ENCODE data around the gene TTC9C. TPM values are rescaled to one million over a fixed set of nuclear protein-coding genes. Genes with fewer than 3 reads are reported as not detected.

Gene TTC9C
- total and polyA plus RNA-seq, 2 of the 13 experiments (the other 11 are each of a cell fraction or from before 2014, with no cell fraction given), result 28.0 to 36.4 TPM

DNA sequence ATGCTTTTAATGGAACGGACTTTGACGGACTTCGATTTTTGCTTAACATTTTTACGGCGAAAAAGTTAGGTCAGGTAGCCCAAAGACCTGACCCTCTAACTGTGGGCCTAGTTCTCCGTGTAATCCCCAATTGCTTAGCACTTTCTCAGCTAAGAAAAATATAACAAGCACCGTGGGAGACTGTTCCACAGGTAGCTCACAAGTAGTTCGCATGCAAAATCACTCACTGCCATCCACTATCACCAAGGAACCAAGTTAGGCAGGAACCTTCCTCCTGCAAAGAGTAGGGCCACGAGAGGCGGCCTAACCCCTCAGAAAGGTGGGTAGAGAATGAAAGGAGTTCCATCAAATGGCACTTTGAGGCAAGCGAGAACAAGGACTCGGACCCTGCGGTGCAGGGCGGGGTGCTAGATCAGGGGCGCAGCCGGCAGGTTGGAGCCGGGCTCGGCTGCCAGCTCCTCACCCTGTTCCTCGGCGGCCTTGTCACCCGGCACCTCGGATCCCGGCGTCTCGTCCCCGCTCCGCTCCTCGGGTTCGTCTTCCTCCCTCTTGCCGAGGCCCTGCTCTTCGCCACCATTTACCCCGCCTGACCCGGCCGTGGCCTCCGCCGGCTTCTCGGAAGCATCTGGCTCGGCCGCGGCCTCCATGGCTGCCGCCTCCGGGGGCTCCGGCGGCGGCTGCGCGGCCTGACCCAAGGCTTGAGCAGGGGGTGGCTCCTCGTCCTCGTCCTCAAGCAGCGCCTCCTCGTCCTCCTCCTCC lies 2.0 kb upstream of the TTC9C start (continued):
- TF ChIP-seq, protein P1, sequence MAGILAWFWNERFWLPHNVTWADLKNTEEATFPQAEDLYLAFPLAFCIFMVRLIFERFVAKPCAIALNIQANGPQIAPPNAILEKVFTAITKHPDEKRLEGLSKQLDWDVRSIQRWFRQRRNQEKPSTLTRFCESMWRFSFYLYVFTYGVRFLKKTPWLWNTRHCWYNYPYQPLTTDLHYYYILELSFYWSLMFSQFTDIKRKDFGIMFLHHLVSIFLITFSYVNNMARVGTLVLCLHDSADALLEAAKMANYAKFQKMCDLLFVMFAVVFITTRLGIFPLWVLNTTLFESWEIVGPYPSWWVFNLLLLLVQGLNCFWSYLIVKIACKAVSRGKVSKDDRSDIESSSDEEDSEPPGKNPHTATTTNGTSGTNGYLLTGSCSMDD (CRISPR knock-in tag; IDR thresholded peaks at IDR 0.05), result no peak
- TF ChIP-seq HNRNPK (IDR thresholded peaks at IDR 0.05; ENCODE audit: low read depth, low read length, poor library complexity, severe bottlenecking) (no peak), SMYD3 (CRISPR knock-in tag; IDR thresholded peaks at IDR 0.05) (no peak), ELF4 (CRISPR knock-in tag; IDR thresholded peaks at IDR 0.05; ENCODE audit: borderline replicate concordance) (peak; percentile 10; the same call in 1 of the 2 replicates), ZNF138 (CRISPR knock-in tag; IDR thresholded peaks at IDR 0.05; ENCODE audit: low read depth) (peak; percentile 29; the same call in 1 of the 2 replicates), ZNF788 (CRISPR knock-in tag; IDR thresholded peaks at IDR 0.05; ENCODE audit: borderline replicate concordance) (0 out of 2 replicates have a peak, but pooled peaks have one; percentile 36), PHF8 (CRISPR knock-in tag; IDR thresholded peaks at IDR 0.05) (peak; percentile 47; the same call in 1 of the 2 replicates), RFX3 (CRISPR knock-in tag; IDR thresholded peaks at IDR 0.05) (no peak), SP2 (CRISPR knock-in tag; IDR thresholded peaks at IDR 0.05) (0 out of 2 replicates have a peak, but pooled peaks have one; percentile 16), ZIK1 (CRISPR knock-in tag; IDR thresholded peaks at IDR 0.05; ENCODE audit: borderline replicate concordance, low read depth) (no peak), PCBP2 (optimal IDR thresholded peaks at IDR 0.05; ENCODE audit: low read depth, low read length, poor library complexity, severe bottlenecking) (no peak), ZBTB42 (CRISPR knock-in tag; IDR thresholded peaks at IDR 0.05) (peak; percentile 49; the same call in 1 of the 2 replicates), ETV6 (CRISPR knock-in tag; conservative IDR thresholded peaks at IDR 0.05) (0 out of 2 replicates have a peak, but pooled peaks have one; percentile 47), PRPF4 (IDR thresholded peaks at IDR 0.05; ENCODE audit: low read depth, low read length, poor library complexity, severe bottlenecking) (no peak), ZNF207 (IDR thresholded peaks at IDR 0.05; ENCODE audit: borderline replicate concordance) (no peak), RBFOX2 (IDR thresholded peaks at IDR 0.05; ENCODE audit: low read depth, low read length) (no peak), ZNF556 (CRISPR knock-in tag; IDR thresholded peaks at IDR 0.05; ENCODE audit: borderline replicate concordance) (no peak), ZBTB7A (CRISPR knock-in tag; IDR thresholded peaks at IDR 0.05) (0 out of 2 replicates have a peak, but pooled peaks have one; percentile 5), ZNF224 (CRISPR knock-in tag; IDR thresholded peaks at IDR 0.05) (no peak)
- TF ChIP-seq, protein P2, sequence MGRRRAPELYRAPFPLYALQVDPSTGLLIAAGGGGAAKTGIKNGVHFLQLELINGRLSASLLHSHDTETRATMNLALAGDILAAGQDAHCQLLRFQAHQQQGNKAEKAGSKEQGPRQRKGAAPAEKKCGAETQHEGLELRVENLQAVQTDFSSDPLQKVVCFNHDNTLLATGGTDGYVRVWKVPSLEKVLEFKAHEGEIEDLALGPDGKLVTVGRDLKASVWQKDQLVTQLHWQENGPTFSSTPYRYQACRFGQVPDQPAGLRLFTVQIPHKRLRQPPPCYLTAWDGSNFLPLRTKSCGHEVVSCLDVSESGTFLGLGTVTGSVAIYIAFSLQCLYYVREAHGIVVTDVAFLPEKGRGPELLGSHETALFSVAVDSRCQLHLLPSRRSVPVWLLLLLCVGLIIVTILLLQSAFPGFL (CRISPR knock-in tag; IDR thresholded peaks at IDR 0.05), result no peak
- TF ChIP-seq, protein P3, sequence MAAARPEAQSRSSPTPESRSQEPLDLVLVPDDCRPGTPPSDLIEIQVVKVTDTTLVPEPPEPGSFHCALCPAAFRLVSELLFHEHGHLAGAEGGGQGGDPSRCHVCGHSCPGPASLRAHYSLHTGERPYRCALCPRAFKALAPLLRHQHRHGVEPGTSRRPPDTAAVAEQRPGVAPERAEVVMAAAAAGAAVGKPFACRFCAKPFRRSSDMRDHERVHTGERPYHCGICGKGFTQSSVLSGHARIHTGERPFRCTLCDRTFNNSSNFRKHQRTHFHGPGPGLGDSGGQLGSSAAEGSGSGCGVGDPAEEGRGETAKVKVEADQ (CRISPR knock-in tag; IDR thresholded peaks at IDR 0.05; ENCODE audit: borderline replicate concordance), result no peak
- TF ChIP-seq, protein P4, sequence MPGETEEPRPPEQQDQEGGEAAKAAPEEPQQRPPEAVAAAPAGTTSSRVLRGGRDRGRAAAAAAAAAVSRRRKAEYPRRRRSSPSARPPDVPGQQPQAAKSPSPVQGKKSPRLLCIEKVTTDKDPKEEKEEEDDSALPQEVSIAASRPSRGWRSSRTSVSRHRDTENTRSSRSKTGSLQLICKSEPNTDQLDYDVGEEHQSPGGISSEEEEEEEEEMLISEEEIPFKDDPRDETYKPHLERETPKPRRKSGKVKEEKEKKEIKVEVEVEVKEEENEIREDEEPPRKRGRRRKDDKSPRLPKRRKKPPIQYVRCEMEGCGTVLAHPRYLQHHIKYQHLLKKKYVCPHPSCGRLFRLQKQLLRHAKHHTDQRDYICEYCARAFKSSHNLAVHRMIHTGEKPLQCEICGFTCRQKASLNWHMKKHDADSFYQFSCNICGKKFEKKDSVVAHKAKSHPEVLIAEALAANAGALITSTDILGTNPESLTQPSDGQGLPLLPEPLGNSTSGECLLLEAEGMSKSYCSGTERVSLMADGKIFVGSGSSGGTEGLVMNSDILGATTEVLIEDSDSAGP (CRISPR knock-in tag; IDR thresholded peaks at IDR 0.05; ENCODE audit: borderline replicate concordance), result 0 out of 2 replicates have a peak, but pooled peaks have one; percentile 3
- TF ChIP-seq, protein P5, sequence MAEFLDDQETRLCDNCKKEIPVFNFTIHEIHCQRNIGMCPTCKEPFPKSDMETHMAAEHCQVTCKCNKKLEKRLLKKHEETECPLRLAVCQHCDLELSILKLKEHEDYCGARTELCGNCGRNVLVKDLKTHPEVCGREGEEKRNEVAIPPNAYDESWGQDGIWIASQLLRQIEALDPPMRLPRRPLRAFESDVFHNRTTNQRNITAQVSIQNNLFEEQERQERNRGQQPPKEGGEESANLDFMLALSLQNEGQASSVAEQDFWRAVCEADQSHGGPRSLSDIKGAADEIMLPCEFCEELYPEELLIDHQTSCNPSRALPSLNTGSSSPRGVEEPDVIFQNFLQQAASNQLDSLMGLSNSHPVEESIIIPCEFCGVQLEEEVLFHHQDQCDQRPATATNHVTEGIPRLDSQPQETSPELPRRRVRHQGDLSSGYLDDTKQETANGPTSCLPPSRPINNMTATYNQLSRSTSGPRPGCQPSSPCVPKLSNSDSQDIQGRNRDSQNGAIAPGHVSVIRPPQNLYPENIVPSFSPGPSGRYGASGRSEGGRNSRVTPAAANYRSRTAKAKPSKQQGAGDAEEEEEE (CRISPR knock-in tag; IDR thresholded peaks at IDR 0.05; ENCODE audit: borderline replicate concordance), result no peak
